ENCODE data around the gene SVOP.

DNA sequence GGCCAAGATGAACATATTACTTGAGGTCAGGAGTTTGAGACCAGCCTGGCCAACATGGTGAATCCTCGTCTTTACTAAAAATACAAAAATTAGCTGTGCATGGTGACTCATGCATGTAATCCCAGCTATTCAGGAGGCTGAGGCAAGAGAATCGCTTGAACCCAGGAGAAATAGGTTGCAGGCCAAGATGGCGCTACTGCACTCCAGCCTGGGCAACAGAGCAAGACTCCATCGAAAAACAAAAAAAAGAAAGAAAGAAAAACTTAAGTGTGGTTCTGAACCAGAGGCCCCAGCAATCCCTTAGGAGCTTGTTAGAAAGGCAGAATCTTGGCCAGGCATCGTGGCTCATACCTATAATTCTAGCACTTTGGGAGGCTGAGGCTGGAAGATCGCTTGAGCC is 24.5 kb downstream of the SVOP start:
- TF ChIP-seq EZH2 (IDR thresholded peaks at IDR 0.05; ENCODE audit: insufficient read depth, poor library complexity, severe bottlenecking) = no peak
- TF ChIP-seq EZH2phosphoT487 (IDR thresholded peaks at IDR 0.05; ENCODE audit: insufficient read depth, low read depth) = no peak
